ENCODE results near the gene MEN1. TPM values are rescaled to one million over a fixed set of nuclear protein-coding genes. Genes with fewer than 3 reads are reported as not detected.
A peak's percentile ranks its signal among the peaks of the same experiment; 100 is the strongest.

Gene MEN1
- total and polyA plus RNA-seq, 2 of the 13 experiments (the other 11 are each of a cell fraction or from before 2014, with no cell fraction given), result 20.5 to 27.3 TPM

- TF ChIP-seq SOX13 (IDR thresholded peaks at IDR 0.05), result no peak
- no peak for TF ChIP-seq SOX13 (CRISPR knock-in tag; conservative IDR thresholded peaks at IDR 0.05 in 1 of 2, IDR thresholded peaks at IDR 0.05 in 1 of 2)
- TF ChIP-seq ZNF24 (IDR thresholded peaks at IDR 0.05), result no peak
- TF ChIP-seq SMAD9 (CRISPR knock-in tag; IDR thresholded peaks at IDR 0.05), result no peak
- TF ChIP-seq ZNF329 (CRISPR knock-in tag; IDR thresholded peaks at IDR 0.05; ENCODE audit: low read depth), result 0 out of 2 replicates have a peak, but pooled peaks have one; percentile 11
- no peak for TF ChIP-seq KLF15 (CRISPR knock-in tag; IDR thresholded peaks at IDR 0.05; ENCODE audit: borderline replicate concordance)
- TF ChIP-seq ZNF441 (CRISPR knock-in tag; IDR thresholded peaks at IDR 0.05; ENCODE audit: borderline replicate concordance), result no peak
- no peak for TF ChIP-seq ZSCAN5A (CRISPR knock-in tag; IDR thresholded peaks at IDR 0.05; ENCODE audit: borderline replicate concordance)
- TF ChIP-seq MXI1 (IDR thresholded peaks at IDR 0.05; ENCODE audit: borderline replicate concordance, low read depth, low read length), result 0 out of 3 replicates have a peak, but pooled peaks have one; percentile 7
- TF ChIP-seq TEAD3 (CRISPR knock-in tag; optimal IDR thresholded peaks at IDR 0.05; ENCODE audit: borderline replicate concordance), result peak; percentile 53
- TF ChIP-seq ZNF792 (CRISPR knock-in tag; IDR thresholded peaks at IDR 0.05), result 0 out of 2 replicates have a peak, but pooled peaks have one; percentile 2
- TF ChIP-seq RXRB (CRISPR knock-in tag; IDR thresholded peaks at IDR 0.05; ENCODE audit: borderline replicate concordance), result no peak
- TF ChIP-seq RBAK (CRISPR knock-in tag; IDR thresholded peaks at IDR 0.05), result no peak
- TF ChIP-seq ZBTB8A (CRISPR knock-in tag; IDR thresholded peaks at IDR 0.05; ENCODE audit: borderline replicate concordance, low read depth), result no peak
- TF ChIP-seq ZBTB21 (CRISPR knock-in tag; IDR thresholded peaks at IDR 0.05), result no peak
- TF ChIP-seq ZNF7 (CRISPR knock-in tag; IDR thresholded peaks at IDR 0.05), result no peak
- 0 out of 2 replicates have a peak, but pooled peaks have one; percentile 21 for TF ChIP-seq TOPORS (CRISPR knock-in tag; IDR thresholded peaks at IDR 0.05)
- TF ChIP-seq KAT8 (CRISPR knock-in tag; IDR thresholded peaks at IDR 0.05), result peak; percentile 14; the same call in 1 of the 2 replicates
- no peak for TF ChIP-seq HNRNPL (IDR thresholded peaks at IDR 0.05; ENCODE audit: low read depth, low read length)
- TF ChIP-seq KDM3A (CRISPR knock-in tag; IDR thresholded peaks at IDR 0.05; ENCODE audit: low read depth), result no peak
- no peak for TF ChIP-seq E2F2 (CRISPR knock-in tag; IDR thresholded peaks at IDR 0.05; ENCODE audit: borderline replicate concordance)
- no peak for TF ChIP-seq MAFF (IDR thresholded peaks at IDR 0.05; ENCODE audit: low read depth, low read length)
- no peak for TF ChIP-seq SMARCC2 (IDR thresholded peaks at IDR 0.05)
- no peak for TF ChIP-seq MED1 (CRISPR knock-in tag; IDR thresholded peaks at IDR 0.05)
- no peak for TF ChIP-seq GMEB1 (CRISPR knock-in tag; IDR thresholded peaks at IDR 0.05; ENCODE audit: borderline replicate concordance)
- TF ChIP-seq ZNF547 (CRISPR knock-in tag; IDR thresholded peaks at IDR 0.05), result 0 out of 2 replicates have a peak, but pooled peaks have one; percentile 0
- TF ChIP-seq ZNF33B (CRISPR knock-in tag; IDR thresholded peaks at IDR 0.05), result no peak
- TF ChIP-seq ZNF205 (CRISPR knock-in tag; IDR thresholded peaks at IDR 0.05), result peak; percentile 93
- TF ChIP-seq PHF21A (CRISPR knock-in tag; IDR thresholded peaks at IDR 0.05), result no peak
- no peak for TF ChIP-seq SALL2 (CRISPR knock-in tag; IDR thresholded peaks at IDR 0.05)
- TF ChIP-seq ZMYM4 (CRISPR knock-in tag; IDR thresholded peaks at IDR 0.05), result no peak
These were observed 531 bp upstream of the MEN1 start (continued) for GRCh38 chr11:64810891-64811272.

Measured in HepG2 (cell line).